ENCODE data around the gene DMD. TPM values are rescaled to one million over a fixed set of nuclear protein-coding genes. Genes with fewer than 3 reads are reported as not detected.

Gene DMD
- total RNA-seq, 1 experiment from 2014 or later: 47.2 TPM

- Histone ChIP-seq H3K36me3 (ENCODE audit: control insufficient read depth, insufficient read depth, low read length) (no peaks in the 10 kb centered on the region), H3K27me3 (replicated peaks; ENCODE audit: control insufficient read depth, insufficient read depth, low read length) (no peaks in the 10 kb centered on the region), H3K4me1 (no peaks in the 10 kb centered on the region), H3K9me3 (no peaks in the 10 kb centered on the region), H3K4me3 (ENCODE audit: low read depth, low read length) (no peak overlapping the region)
- no TSS peak for BruUV-seq (replicated peaks)
- Mint-ChIP-seq H3K4me1 (ENCODE audit: low read depth, unreplicated experiment) (peaks cover 24% of the 10 kb centered on the region), H3K27ac (ENCODE audit: unreplicated experiment) (no peak overlapping the region), H3K9me3 (ENCODE audit: unreplicated experiment) (no peaks in the 10 kb centered on the region), H3K4me3 (ENCODE audit: unreplicated experiment) (no peak overlapping the region), H3K27me3 (ENCODE audit: insufficient read depth, unreplicated experiment) (no peaks in the 10 kb centered on the region), H3K36me3 (ENCODE audit: insufficient read depth, unreplicated experiment) (peaks cover 8% of the 10 kb centered on the region)
- ChIA-PET CTCF (no interaction called here), POLR2A (no interaction called here)
- peak in 1 of 2 experiments; percentile 2 for DNase-seq
- intact Hi-C loops (cut with micrococcal nuclease; ENCODE audit: unreplicated experiment): no loop called here
- no peak for TF ChIP-seq CTCF (IDR thresholded peaks at IDR 0.05; ENCODE audit: insufficient read depth in 1 of 2, low read depth in 1 of 2, low read length in 1 of 2, severe bottlenecking in 1 of 2, unreplicated experiment in 1 of 2)
Measured at GRCh38 chrX:31353095-31353494, 1858.3 kb downstream of the DMD start.

- intact Hi-C loops (cut with micrococcal nuclease; ENCODE audit: unreplicated experiment): no loop called here
- DNase-seq: peak in 1 of 2 experiments; percentile 1
- Mint-ChIP-seq H3K27me3 (ENCODE audit: insufficient read depth, unreplicated experiment) (no peaks in the 10 kb centered on the region), H3K9me3 (ENCODE audit: unreplicated experiment) (no peaks in the 10 kb centered on the region), H3K27ac (ENCODE audit: unreplicated experiment) (no peak overlapping the region), H3K36me3 (ENCODE audit: insufficient read depth, unreplicated experiment) (peaks cover 8% of the 10 kb centered on the region), H3K4me3 (ENCODE audit: unreplicated experiment) (peak overlapping the region; percentile 18), H3K4me1 (ENCODE audit: low read depth, unreplicated experiment) (peaks cover 18% of the 10 kb centered on the region)
- no TSS peak for BruUV-seq (replicated peaks)
- Histone ChIP-seq H3K4me3 (ENCODE audit: low read depth, low read length) (no peak overlapping the region), H3K36me3 (ENCODE audit: control insufficient read depth, insufficient read depth, low read length) (no peaks in the 10 kb centered on the region), H3K9me3 (no peaks in the 10 kb centered on the region), H3K4me1 (no peaks in the 10 kb centered on the region), H3K27me3 (replicated peaks; ENCODE audit: control insufficient read depth, insufficient read depth, low read length) (no peaks in the 10 kb centered on the region)
- no peak for TF ChIP-seq CTCF (IDR thresholded peaks at IDR 0.05; ENCODE audit: insufficient read depth in 1 of 2, low read depth in 1 of 2, low read length in 1 of 2, severe bottlenecking in 1 of 2, unreplicated experiment in 1 of 2)
- ChIA-PET CTCF (no interaction called here), POLR2A (no interaction called here)
Measured at GRCh38 chrX:31350808-31351074, 1860.6 kb downstream of the DMD start.

GRCh38 chrX:31349515-31349914 is 1861.8 kb downstream of the DMD start:
- Histone ChIP-seq H3K36me3 (ENCODE audit: control insufficient read depth, insufficient read depth, low read length) (no peaks in the 10 kb centered on the region), H3K9me3 (no peaks in the 10 kb centered on the region), H3K4me1 (no peaks in the 10 kb centered on the region), H3K27me3 (replicated peaks; ENCODE audit: control insufficient read depth, insufficient read depth, low read length) (no peaks in the 10 kb centered on the region), H3K4me3 (ENCODE audit: low read depth, low read length) (no peak overlapping the region)
- Mint-ChIP-seq H3K9me3 (ENCODE audit: unreplicated experiment) (no peaks in the 10 kb centered on the region), H3K36me3 (ENCODE audit: insufficient read depth, unreplicated experiment) (peaks cover 8% of the 10 kb centered on the region), H3K27me3 (ENCODE audit: insufficient read depth, unreplicated experiment) (no peaks in the 10 kb centered on the region), H3K4me1 (ENCODE audit: low read depth, unreplicated experiment) (peaks cover 18% of the 10 kb centered on the region), H3K4me3 (ENCODE audit: unreplicated experiment) (no peak overlapping the region), H3K27ac (ENCODE audit: unreplicated experiment) (no peak overlapping the region)
- TF ChIP-seq CTCF (IDR thresholded peaks at IDR 0.05; ENCODE audit: insufficient read depth in 1 of 2, low read depth in 1 of 2, low read length in 1 of 2, severe bottlenecking in 1 of 2, unreplicated experiment in 1 of 2): no peak
- POLR2A ChIA-PET: no interaction called here
- DNase-seq: no peak
- CTCF ChIA-PET: no interaction called here
- intact Hi-C loops (cut with micrococcal nuclease; ENCODE audit: unreplicated experiment): no loop called here
- BruUV-seq (replicated peaks): no TSS peak

All from Caco-2 (cell line).